PC-3 (cell line): ENCODE data around the gene AGPAT4.

Source experiments
- EZH2phosphoT487 ChIP-seq: fragments of 300-600 bp; sonication (generic); IDR thresholded peaks from 2 replicates; pipeline ENCODE4 v1.6.1; 2018; ENCODE audit warnings: mild to moderate bottlenecking, antibody characterized with exemption, low read length, borderline replicate concordance
- TF ChIP-seq, protein P1 (sequence below): fragments of 300-600 bp; sonication (generic); conservative IDR thresholded peaks from 2 replicates; pipeline ENCODE4 v1.5.1; 2017; ENCODE audit warnings: antibody characterized with exemption, low read depth, mild to moderate bottlenecking, low read length

- TF ChIP-seq, protein P1, sequence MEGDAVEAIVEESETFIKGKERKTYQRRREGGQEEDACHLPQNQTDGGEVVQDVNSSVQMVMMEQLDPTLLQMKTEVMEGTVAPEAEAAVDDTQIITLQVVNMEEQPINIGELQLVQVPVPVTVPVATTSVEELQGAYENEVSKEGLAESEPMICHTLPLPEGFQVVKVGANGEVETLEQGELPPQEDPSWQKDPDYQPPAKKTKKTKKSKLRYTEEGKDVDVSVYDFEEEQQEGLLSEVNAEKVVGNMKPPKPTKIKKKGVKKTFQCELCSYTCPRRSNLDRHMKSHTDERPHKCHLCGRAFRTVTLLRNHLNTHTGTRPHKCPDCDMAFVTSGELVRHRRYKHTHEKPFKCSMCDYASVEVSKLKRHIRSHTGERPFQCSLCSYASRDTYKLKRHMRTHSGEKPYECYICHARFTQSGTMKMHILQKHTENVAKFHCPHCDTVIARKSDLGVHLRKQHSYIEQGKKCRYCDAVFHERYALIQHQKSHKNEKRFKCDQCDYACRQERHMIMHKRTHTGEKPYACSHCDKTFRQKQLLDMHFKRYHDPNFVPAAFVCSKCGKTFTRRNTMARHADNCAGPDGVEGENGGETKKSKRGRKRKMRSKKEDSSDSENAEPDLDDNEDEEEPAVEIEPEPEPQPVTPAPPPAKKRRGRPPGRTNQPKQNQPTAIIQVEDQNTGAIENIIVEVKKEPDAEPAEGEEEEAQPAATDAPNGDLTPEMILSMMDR = no peak
- no peak for TF ChIP-seq EZH2phosphoT487
These were observed 45.4 kb upstream of the AGPAT4 start for GRCh38 chr6:161319231-161319630.
